GM06990 (cell line): Measurements from ENCODE around the gene ZIC3.

Source experiments
- DNase-seq: peaks from one replicate; pipeline ENCODE4 v3.0.0-alpha.2; 2011; ENCODE audit not compliant: insufficient read length; ENCODE audit errors: extremely low read depth
- H3K27me3 ChIP-seq: replicated peaks from 2 replicates; pipeline ENCODE4 v1.6.0; 2011; ENCODE audit warnings: low read length; ENCODE audit not compliant: control insufficient read depth, insufficient read depth
- H3K36me3 ChIP-seq: 2 replicates; pipeline ENCODE4 v1.5.1; 2011; ENCODE audit warnings: low read length; ENCODE audit not compliant: control insufficient read depth, insufficient read depth
- H3K4me3 ChIP-seq: replicated peaks from 2 replicates; pipeline ENCODE4 v1.5.1; 2011; ENCODE audit warnings: low read depth, mild to moderate bottlenecking, control low read depth, low read length
- CTCF ChIP-seq: IDR thresholded peaks from 2 replicates; pipeline ENCODE4 v1.5.1; 2011; ENCODE audit warnings: low read length, control low read depth, mild to moderate bottlenecking, inconsistent platforms; ENCODE audit not compliant: insufficient read depth, poor library complexity, severe bottlenecking

ZIC3 gene

GRCh38 chrX:137565921-137566745 lies at the start of gene ZIC3:
Gene ZIC3 (plus strand): TSS chrX:137566127. CDS start chrX:137566692, 565 bp downstream.
- TF ChIP-seq CTCF = no peak
- DNase-seq = no peak
- H3K36me3 ChIP-seq = no peaks in the 10 kb centered on the region
- no peaks in the 10 kb centered on the region; the same call in 1 of the 2 replicates for H3K27me3 ChIP-seq
- H3K4me3 ChIP-seq = no peak within 1 kb of the TSS

- Histone ChIP-seq H3K36me3 (no peaks in the 10 kb centered on the region), H3K4me3 (no peak overlapping the region), H3K27me3 (no peaks in the 10 kb centered on the region; the same call in 1 of the 2 replicates)
- DNase-seq = no peak
- TF ChIP-seq CTCF = no peak
These were observed 46.5 kb upstream of the ZIC3 start for GRCh38 chrX:137519459-137519858.

GRCh38 chrX:137545711-137546651 lies 19.9 kb upstream of the ZIC3 start:
- H3K27me3 ChIP-seq = no peaks in the 10 kb centered on the region
- no peak for TF ChIP-seq CTCF
- DNase-seq = no peak

GRCh38 chrX:137547291-137547690 lies 18.6 kb upstream of the ZIC3 start:
- no peaks in the 10 kb centered on the region for H3K36me3 ChIP-seq
- no peak overlapping the region for H3K4me3 ChIP-seq
- DNase-seq = no peak
- H3K27me3 ChIP-seq = no peaks in the 10 kb centered on the region
- no peak for TF ChIP-seq CTCF

More at GRCh38 chrX:137545711-137546651, 19.9 kb upstream of the ZIC3 start:
- Histone ChIP-seq H3K36me3 (no peaks in the 10 kb centered on the region), H3K4me3 (no peak overlapping the region)

GRCh38 chrX:137548261-137548660 lies 17.7 kb upstream of the ZIC3 start:
- Histone ChIP-seq H3K27me3 (no peaks in the 10 kb centered on the region), H3K36me3 (no peaks in the 10 kb centered on the region), H3K4me3 (no peak overlapping the region)
- DNase-seq = no peak
- no peak for TF ChIP-seq CTCF
